NCI-H187 treated with DMSO at 0.1 percent for 48 hours (cell line): ENCODE results near the gene CDC20.
"Not testable (repeated sequence)": the region's sequence is repeated elsewhere in the genome, so short reads cannot be mapped to it uniquely, and the experiment has no call there.

Experiments used
- DNase-seq: peaks from one replicate; lab custom pipeline; 2025; lab: John Stamatoyannopoulos, UW

The CDC20 gene

GRCh38 chr1:43383449-43383848 lies 24.7 kb downstream of the CDC20 start:
- DNase-seq: no peak

- DNase-seq: no peak
Observed at GRCh38 chr1:43386676-43387075, 27.9 kb downstream of the CDC20 start.

GRCh38 chr1:43387976-43388599 lies 29.3 kb downstream of the CDC20 start:
- no peak for DNase-seq

GRCh38 chr1:43388613-43389012 lies 29.8 kb downstream of the CDC20 start:
- DNase-seq: no peak

- DNase-seq: peak; percentile 62
Observed at GRCh38 chr1:43389326-43390313, 30.8 kb downstream of the CDC20 start, which contains the start of the genes MED8 and SZT2. Gene MED8 (minus strand): TSS chr1:43389800. CDS start chr1:43389764, 36 bp downstream. Gene SZT2 (plus strand): TSS chr1:43389899. CDS start chr1:43389969, 70 bp downstream.

GRCh38 chr1:43392702-43393101 lies 33.9 kb downstream of the CDC20 start:
- DNase-seq: no peak

- no peak for DNase-seq
Observed at GRCh38 chr1:43395523-43395922, 36.7 kb downstream of the CDC20 start.

- DNase-seq: no peak
Observed at GRCh38 chr1:43396059-43396458, 37.3 kb downstream of the CDC20 start.

- no peak for DNase-seq
Observed at GRCh38 chr1:43398227-43398626, 39.4 kb downstream of the CDC20 start.

- not testable (repeated sequence) for DNase-seq
Observed at GRCh38 chr1:43400441-43400840, 41.7 kb downstream of the CDC20 start.

GRCh38 chr1:43402089-43402865 lies 43.5 kb downstream of the CDC20 start:
- no peak for DNase-seq

- DNase-seq: no peak
Observed at GRCh38 chr1:43404353-43404752, 45.6 kb downstream of the CDC20 start.

- DNase-seq: no peak
Observed at GRCh38 chr1:43405219-43405875, 46.6 kb downstream of the CDC20 start.

GRCh38 chr1:43405876-43406234 lies 47.1 kb downstream of the CDC20 start:
- no peak for DNase-seq

GRCh38 chr1:43410571-43410970 lies 51.8 kb downstream of the CDC20 start:
- DNase-seq: no peak
